ENCODE data around the gene RPS6KA5. TPM values are rescaled to one million over a fixed set of nuclear protein-coding genes. Genes with fewer than 3 reads are reported as not detected.

Gene RPS6KA5
- polyA plus RNA-seq, 1 experiment: 0.22 TPM

DNA sequence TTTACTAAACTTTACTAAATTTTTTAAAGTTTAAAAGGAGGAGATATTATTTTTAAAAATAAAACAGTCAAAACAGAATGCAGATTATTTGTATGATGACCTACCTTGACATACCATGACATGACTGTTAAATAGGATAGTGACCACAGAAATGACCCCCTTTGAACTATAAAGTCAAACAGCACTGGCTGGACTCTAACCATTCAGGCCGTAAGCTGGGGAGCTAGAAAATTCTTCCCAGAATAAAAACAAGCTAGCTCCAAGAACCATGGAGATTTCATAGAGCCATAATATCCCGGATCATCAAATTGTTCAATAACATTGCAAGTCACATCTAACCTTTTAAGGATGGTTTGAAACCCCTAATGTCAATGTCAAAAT lies 50.3 kb downstream of the RPS6KA5 start:
- Histone ChIP-seq H3K36me3 (ENCODE audit: control insufficient read depth, insufficient read depth, low read length) (no peaks in the 10 kb centered on the region), H3K27me3 (ENCODE audit: control insufficient read depth, insufficient read depth, low read length) (no peaks in the 10 kb centered on the region), H3K4me3 (ENCODE audit: low read depth, low read length) (no peak overlapping the region)
- TF ChIP-seq CTCF (IDR thresholded peaks at IDR 0.05; ENCODE audit: insufficient read depth, low read depth, low read length): no peak
- POLR2A ChIA-PET: no interaction called here
- DNase-seq (ENCODE audit: low read depth): no peak
- CTCF ChIA-PET: no interaction called here

DNA sequence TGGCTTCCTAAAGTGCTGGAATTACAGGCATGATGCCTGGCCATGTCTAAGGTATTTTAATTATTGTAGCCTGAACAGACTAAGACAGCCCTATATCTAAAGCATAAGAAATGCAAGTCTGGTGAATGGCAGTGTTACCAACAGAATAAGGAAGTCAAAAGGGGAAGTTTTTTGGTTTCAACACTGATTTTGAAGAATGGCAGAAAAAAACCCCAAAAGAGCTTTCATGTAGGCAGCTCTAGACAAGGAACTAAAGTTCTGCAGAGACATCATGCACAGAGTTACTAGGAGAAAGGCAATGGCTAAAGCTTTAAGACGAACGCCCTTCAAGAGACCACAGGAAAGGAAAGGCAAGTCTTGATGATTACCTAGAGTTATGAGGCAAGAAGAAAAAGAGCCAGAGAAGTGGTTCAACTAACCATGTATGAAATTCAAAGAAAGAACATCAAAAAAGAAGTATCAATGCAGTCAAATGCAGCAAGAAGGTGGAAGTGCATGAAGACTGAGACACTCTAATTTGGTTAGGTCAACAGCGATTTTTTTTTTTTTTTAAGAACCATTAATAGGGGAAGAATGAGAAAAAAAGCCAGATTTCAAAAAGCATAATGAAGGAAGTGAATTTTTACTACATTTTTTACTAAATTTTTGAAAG lies 50.8 kb downstream of the RPS6KA5 start:
- no peak for DNase-seq (ENCODE audit: low read depth)
- no peak overlapping the region for H3K4me3 ChIP-seq (ENCODE audit: low read depth, low read length)
- CTCF ChIA-PET: no interaction called here
- POLR2A ChIA-PET: interaction anchor here (0.6 kb wide), 1 partner anchor 16 kb away, joined by 5 read pairs; no protein-coding TSS in a partner anchor
- no peak for TF ChIP-seq CTCF (IDR thresholded peaks at IDR 0.05; ENCODE audit: insufficient read depth, low read depth, low read length)
- no peaks in the 10 kb centered on the region for H3K27me3 ChIP-seq (ENCODE audit: control insufficient read depth, insufficient read depth, low read length)
- no peaks in the 10 kb centered on the region for H3K36me3 ChIP-seq (ENCODE audit: control insufficient read depth, insufficient read depth, low read length)

- ChIA-PET POLR2A (interaction anchor here (0.6 kb wide), 1 partner anchor 15 kb away, joined by 5 read pairs; no protein-coding TSS in a partner anchor), CTCF (no interaction called here)
- no peaks in the 10 kb centered on the region for H3K36me3 ChIP-seq (ENCODE audit: control insufficient read depth, insufficient read depth, low read length)
- DNase-seq (ENCODE audit: low read depth): no peak
- no peak for TF ChIP-seq CTCF (IDR thresholded peaks at IDR 0.05; ENCODE audit: insufficient read depth, low read depth, low read length)
- no peaks in the 10 kb centered on the region for H3K27me3 ChIP-seq (ENCODE audit: control insufficient read depth, insufficient read depth, low read length)
- H3K4me3 ChIP-seq (ENCODE audit: low read depth, low read length): no peak overlapping the region
Measured at GRCh38 chr14:91008759-91009409, 51.6 kb downstream of the RPS6KA5 start.

GRCh38 chr14:91005716-91006115 lies 54.7 kb downstream of the RPS6KA5 start:
- POLR2A ChIA-PET: no interaction called here
- H3K27me3 ChIP-seq (ENCODE audit: control insufficient read depth, insufficient read depth, low read length): no peaks in the 10 kb centered on the region
- H3K36me3 ChIP-seq (ENCODE audit: control insufficient read depth, insufficient read depth, low read length): no peaks in the 10 kb centered on the region
- CTCF ChIA-PET: no interaction called here
- TF ChIP-seq CTCF (IDR thresholded peaks at IDR 0.05; ENCODE audit: insufficient read depth, low read depth, low read length): no peak
- H3K4me3 ChIP-seq (ENCODE audit: low read depth, low read length): no peak overlapping the region
- DNase-seq (ENCODE audit: low read depth): no peak

DNA sequence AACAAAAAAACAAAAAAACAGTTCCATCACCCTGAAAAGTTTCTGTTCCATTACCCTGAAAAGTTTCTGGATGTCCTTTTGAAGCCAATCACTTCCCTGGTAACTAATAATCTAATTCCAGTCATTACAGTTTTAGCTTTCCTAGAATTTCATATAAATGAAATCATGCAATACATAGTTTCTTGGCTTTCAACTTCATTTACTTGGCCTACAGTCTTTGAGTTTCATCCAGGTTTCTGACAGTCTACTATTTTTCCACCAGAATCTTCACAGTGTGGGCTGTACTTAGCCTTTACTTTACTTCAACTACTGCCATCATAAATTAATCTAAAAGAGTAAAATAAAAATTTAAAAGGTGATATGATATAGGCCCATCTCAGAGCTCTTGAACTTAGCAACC lies 55.5 kb downstream of the RPS6KA5 start:
- no peak for DNase-seq (ENCODE audit: low read depth)
- no peaks in the 10 kb centered on the region for H3K27me3 ChIP-seq (ENCODE audit: control insufficient read depth, insufficient read depth, low read length)
- CTCF ChIA-PET: no interaction called here
- H3K4me3 ChIP-seq (ENCODE audit: low read depth, low read length): no peak overlapping the region
- TF ChIP-seq CTCF (IDR thresholded peaks at IDR 0.05; ENCODE audit: insufficient read depth, low read depth, low read length): no peak
- POLR2A ChIA-PET: no interaction called here
- no peaks in the 10 kb centered on the region for H3K36me3 ChIP-seq (ENCODE audit: control insufficient read depth, insufficient read depth, low read length)
